Endothelial cell (in vitro differentiated cells): ENCODE measurements around the gene C12orf50. TPM values are rescaled to one million over a fixed set of nuclear protein-coding genes. Genes with fewer than 3 reads are reported as not detected.

Experiments
- DNase-seq: peaks from one replicate; pipeline ENCODE4 v3.0.0; 2021; ENCODE audit warnings: low spot score
- H3K27ac Mint-ChIP-seq: one replicate; pipeline ENCODE4 v1.8.0; 2021; ENCODE audit warnings: mixed read lengths, inconsistent platforms; ENCODE audit not compliant: unreplicated experiment
- H3K27me3 Mint-ChIP-seq: one replicate; pipeline ENCODE4 v1.8.0; 2021; ENCODE audit warnings: mild to moderate bottlenecking, moderate library complexity, mixed read lengths, inconsistent platforms; ENCODE audit not compliant: unreplicated experiment
- H3K36me3 Mint-ChIP-seq: one replicate; pipeline ENCODE4 v1.8.0; 2021; ENCODE audit warnings: mild to moderate bottlenecking, low read depth, mixed read lengths, inconsistent platforms; ENCODE audit not compliant: unreplicated experiment
- H3K4me1 Mint-ChIP-seq: one replicate; pipeline ENCODE4 v1.8.0; 2021; ENCODE audit warnings: mild to moderate bottlenecking, mixed read lengths, inconsistent platforms; ENCODE audit not compliant: unreplicated experiment
- H3K4me3 Mint-ChIP-seq: one replicate; pipeline ENCODE4 v1.8.0; 2021; ENCODE audit warnings: mild to moderate bottlenecking, mixed read lengths, inconsistent platforms; ENCODE audit not compliant: unreplicated experiment
- H3K9me3 Mint-ChIP-seq: one replicate; pipeline ENCODE4 v1.8.0; 2021; ENCODE audit warnings: mixed read lengths, inconsistent platforms; ENCODE audit not compliant: unreplicated experiment
- long read RNA-seq: library from polyadenylated mRNA; unstranded; transcript quantifications from one replicate; pipeline ENCODE4 v2.0.0, GENCODE V29; 2020; ENCODE audit not compliant: unreplicated experiment
- total RNA-seq: library from RNA; stranded (reverse); fragmentation: NEBNext Ultra II Directional; extraction: Animal tissue kit (Norgen Biotek cat#: 25700); gene quantifications from one replicate; pipeline ENCODE4 v1.2.1, GENCODE V29; 2021; ENCODE audit not compliant: unreplicated experiment
- TF ChIP-seq, protein P1 (sequence below): fragments of 200-600 bp; sonication (generic); IDR thresholded peaks from one replicate; pipeline ENCODE4 v1.5.0; 2021; ENCODE audit warnings: antibody characterized with exemption; ENCODE audit not compliant: unreplicated experiment

C12orf50 gene
- total RNA-seq, result not detected
- long read RNA-seq, result 0 reads

DNA sequence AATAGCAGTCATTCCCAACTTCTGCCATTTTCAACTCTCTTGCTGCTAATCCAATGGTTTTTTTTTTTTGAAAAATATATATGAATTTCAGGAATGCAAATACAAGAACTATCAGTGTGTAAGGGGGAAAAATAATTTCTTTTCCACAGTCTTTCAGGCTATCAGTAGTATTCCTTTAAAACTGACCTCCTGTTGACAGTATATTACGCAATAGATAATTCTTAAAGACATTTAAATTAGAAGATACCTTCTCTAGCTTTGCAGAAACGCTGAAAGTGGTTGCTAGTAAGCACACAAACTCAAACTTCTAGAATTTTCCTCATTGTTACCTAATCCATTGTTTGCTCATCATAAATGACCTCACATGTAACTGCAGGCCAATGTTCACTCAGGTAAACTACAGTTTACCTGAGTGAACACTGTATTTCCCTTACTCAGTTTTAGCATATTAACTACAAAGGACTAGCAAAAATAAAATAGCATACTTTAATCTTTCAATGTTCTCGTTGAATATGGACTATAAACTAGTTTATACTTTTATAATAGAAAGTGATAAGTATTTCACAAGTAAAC is at the start of gene C12orf50:
Gene C12orf50 (minus strand): TSS at position 309 of the 573 bp plus-strand sequence. CDS start 2,439 bp downstream, outside the sequence.
- Mint-ChIP-seq H3K27ac (no peak within 1 kb of the TSS), H3K4me1 (no peaks in the 10 kb centered on the region), H3K9me3 (peaks cover 6% of the 10 kb centered on the region), H3K4me3 (no peak within 1 kb of the TSS), H3K36me3 (peaks cover 6% of the 10 kb centered on the region), H3K27me3 (peaks cover 1% of the 10 kb centered on the region)
- no peak for DNase-seq
- TF ChIP-seq, protein P1, sequence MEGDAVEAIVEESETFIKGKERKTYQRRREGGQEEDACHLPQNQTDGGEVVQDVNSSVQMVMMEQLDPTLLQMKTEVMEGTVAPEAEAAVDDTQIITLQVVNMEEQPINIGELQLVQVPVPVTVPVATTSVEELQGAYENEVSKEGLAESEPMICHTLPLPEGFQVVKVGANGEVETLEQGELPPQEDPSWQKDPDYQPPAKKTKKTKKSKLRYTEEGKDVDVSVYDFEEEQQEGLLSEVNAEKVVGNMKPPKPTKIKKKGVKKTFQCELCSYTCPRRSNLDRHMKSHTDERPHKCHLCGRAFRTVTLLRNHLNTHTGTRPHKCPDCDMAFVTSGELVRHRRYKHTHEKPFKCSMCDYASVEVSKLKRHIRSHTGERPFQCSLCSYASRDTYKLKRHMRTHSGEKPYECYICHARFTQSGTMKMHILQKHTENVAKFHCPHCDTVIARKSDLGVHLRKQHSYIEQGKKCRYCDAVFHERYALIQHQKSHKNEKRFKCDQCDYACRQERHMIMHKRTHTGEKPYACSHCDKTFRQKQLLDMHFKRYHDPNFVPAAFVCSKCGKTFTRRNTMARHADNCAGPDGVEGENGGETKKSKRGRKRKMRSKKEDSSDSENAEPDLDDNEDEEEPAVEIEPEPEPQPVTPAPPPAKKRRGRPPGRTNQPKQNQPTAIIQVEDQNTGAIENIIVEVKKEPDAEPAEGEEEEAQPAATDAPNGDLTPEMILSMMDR, result no peak

- Mint-ChIP-seq H3K4me1 (no peaks in the 10 kb centered on the region), H3K27ac (no peak overlapping the region), H3K36me3 (no peaks in the 10 kb centered on the region), H3K27me3 (no peaks in the 10 kb centered on the region), H3K9me3 (no peaks in the 10 kb centered on the region), H3K4me3 (no peak overlapping the region)
- TF ChIP-seq, protein P1, result no peak
- no peak for DNase-seq
These were observed 38.1 kb upstream of the C12orf50 start for GRCh38 chr12:88067301-88067700.

- Mint-ChIP-seq H3K27me3 (no peaks in the 10 kb centered on the region), H3K27ac (no peak overlapping the region), H3K4me3 (no peak overlapping the region), H3K36me3 (no peaks in the 10 kb centered on the region), H3K4me1 (no peaks in the 10 kb centered on the region), H3K9me3 (no peaks in the 10 kb centered on the region)
- no peak for DNase-seq
- TF ChIP-seq, protein P1, result no peak
These were observed 34.2 kb upstream of the C12orf50 start for GRCh38 chr12:88063375-88063774.

DNA sequence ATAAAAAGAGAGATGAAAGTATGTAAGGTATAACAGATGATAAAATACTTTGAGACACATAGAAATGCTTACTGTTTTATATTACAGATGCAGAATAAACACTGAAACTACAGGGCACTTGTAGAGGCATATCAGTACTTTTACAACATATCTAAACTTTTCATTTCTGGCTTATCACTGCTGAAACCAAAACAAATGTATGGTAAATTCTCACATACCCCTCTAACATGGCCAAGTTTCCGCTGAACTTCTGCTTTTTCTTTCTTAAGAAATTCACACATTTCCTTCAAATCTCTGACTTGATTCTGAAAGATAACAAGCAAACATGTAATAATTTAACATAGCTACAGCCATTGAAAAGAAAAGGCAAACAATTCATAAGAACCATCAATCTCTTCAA is 33.3 kb upstream of the C12orf50 start:
- TF ChIP-seq, protein P1, result no peak
- no peak overlapping the region for H3K4me3 Mint-ChIP-seq
- DNase-seq, result no peak
- no peaks in the 10 kb centered on the region for H3K36me3 Mint-ChIP-seq
- no peaks in the 10 kb centered on the region for H3K4me1 Mint-ChIP-seq
- no peaks in the 10 kb centered on the region for H3K9me3 Mint-ChIP-seq
- no peak overlapping the region for H3K27ac Mint-ChIP-seq
- H3K27me3 Mint-ChIP-seq, result no peaks in the 10 kb centered on the region

DNA sequence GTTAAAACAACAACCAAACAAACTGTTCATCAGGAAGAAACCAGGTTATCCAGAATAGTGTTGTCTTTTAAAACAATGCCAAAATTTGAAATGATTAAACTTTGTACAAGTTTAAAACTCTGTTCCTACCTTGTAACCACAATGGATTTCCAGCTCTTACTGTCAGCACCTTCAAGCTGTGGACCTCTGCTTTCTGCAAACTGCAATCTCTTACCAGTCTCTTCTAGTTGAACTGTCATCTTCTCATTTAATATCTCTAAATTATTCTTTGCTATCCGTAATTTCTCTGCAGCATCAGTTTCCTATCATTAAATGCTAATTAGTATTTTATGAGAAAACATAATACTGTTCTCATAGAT is 29.5 kb upstream of the C12orf50 start:
- no peaks in the 10 kb centered on the region for H3K9me3 Mint-ChIP-seq

More for the DNA sequence above, 29.5 kb upstream of the C12orf50 start:
- Mint-ChIP-seq H3K27ac (no peak overlapping the region), H3K27me3 (no peaks in the 10 kb centered on the region), H3K36me3 (peaks cover 3% of the 10 kb centered on the region), H3K4me1 (no peaks in the 10 kb centered on the region), H3K4me3 (no peak overlapping the region)
- TF ChIP-seq, protein P1, result no peak
- DNase-seq, result no peak
